K562 (cell line): ENCODE results near the gene NDFIP1.
"Not testable (repeated sequence)": the region's sequence is repeated elsewhere in the genome, so short reads cannot be mapped to it uniquely, and the experiment has no call there.

Source experiments
- CTCF ChIP-seq, 3 experiments: IDR thresholded peaks in 2 of 3; conservative IDR thresholded peaks in 1 of 3; 2 replicates each; pipeline ENCODE4 v1.5.1; 2011 to 2012; ENCODE audit warnings: low read length in 3 of 3, mild to moderate bottlenecking in 3 of 3, control low read depth in 2 of 3, improper control_type of control experiment in 1 of 3, inconsistent platforms in 1 of 3, low read depth in 1 of 3, mixed read lengths in 1 of 3, moderate library complexity in 1 of 3; ENCODE audit not compliant: insufficient read depth in 2 of 3
- MEF2A ChIP-seq: IDR thresholded peaks from 2 replicates; pipeline ENCODE4 v1.6.1; 2011; ENCODE audit warnings: low read depth, mild to moderate bottlenecking, low read length, moderate library complexity; ENCODE audit not compliant: control insufficient read depth
- POLR2A ChIP-seq: fragments of 450-650 bp; conservative IDR thresholded peaks from 2 replicates; pipeline ENCODE4 v1.6.1; 2016
- ZFP36 ChIP-seq: fragments of 150-350 bp; IDR thresholded peaks from 2 replicates; pipeline ENCODE4 v1.6.1; 2018; ENCODE audit warnings: low read length, low read depth; ENCODE audit not compliant: partially characterized antibody

DNA sequence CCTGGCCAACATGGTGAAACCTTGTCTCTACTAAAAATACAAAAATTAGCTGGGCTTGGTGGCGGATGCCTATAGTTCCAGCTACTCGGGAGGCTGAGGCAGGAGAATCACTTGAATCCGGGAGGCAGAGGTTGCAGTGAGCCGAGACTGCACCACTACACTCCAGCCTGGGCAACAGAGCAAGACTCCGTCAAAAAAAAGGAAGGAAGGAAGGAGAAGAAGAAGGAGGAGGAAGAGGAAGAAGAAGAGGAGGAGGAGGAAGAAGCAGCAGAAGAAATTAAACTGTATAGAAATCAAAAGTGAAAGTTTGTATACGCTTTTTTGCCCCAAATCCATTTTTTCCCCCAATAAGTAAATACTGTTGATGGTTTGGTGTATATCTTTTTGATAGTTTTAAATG, 80.1 kb downstream of the NDFIP1 start:
- not testable (repeated sequence) for TF ChIP-seq CTCF (IDR thresholded peaks at IDR 0.05 in 2 of 3, conservative IDR thresholded peaks at IDR 0.05 in 1 of 3; ENCODE audit: insufficient read depth in 2 of 3, low read depth in 1 of 3, low read length in 3 of 3); MEF2A; POLR2A; ZFP36
